ENCODE measurements around the gene ARPP21. TPM values are rescaled to one million over a fixed set of nuclear protein-coding genes. Genes with fewer than 3 reads are reported as not detected.

Gene ARPP21
- polyA plus RNA-seq, 1 experiment, result not detected

DNA sequence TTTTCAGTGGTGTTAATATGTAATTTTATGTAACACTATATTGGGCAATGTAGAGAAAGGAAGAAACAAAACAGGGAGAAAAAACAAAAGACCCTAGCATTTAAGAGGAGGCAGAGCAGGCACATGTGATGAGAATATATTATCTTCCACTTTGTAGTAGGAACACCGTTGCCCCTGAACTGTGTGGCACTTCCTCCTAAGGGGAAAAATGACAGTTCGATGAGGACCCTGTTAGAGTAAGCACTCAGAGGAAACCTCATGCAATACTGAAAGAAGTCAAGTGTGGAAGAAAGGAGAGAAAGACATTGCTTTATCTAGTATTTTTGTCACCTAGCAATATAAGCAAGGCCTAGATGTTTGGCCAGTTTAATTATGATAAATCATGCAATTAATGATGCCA, 32.2 kb downstream of the ARPP21 start:
- Histone ChIP-seq H3K27me3 (ENCODE audit: control insufficient read depth, insufficient read depth, low read length) (no peaks in the 10 kb centered on the region), H3K27ac (ENCODE audit: low read depth, low read length) (no peak overlapping the region), H3K9me3 (ENCODE audit: control insufficient read depth, insufficient read depth, low read length) (no peaks in the 10 kb centered on the region), H3K4me3 (ENCODE audit: low read depth, low read length) (no peak overlapping the region)
- TF ChIP-seq, protein P1, sequence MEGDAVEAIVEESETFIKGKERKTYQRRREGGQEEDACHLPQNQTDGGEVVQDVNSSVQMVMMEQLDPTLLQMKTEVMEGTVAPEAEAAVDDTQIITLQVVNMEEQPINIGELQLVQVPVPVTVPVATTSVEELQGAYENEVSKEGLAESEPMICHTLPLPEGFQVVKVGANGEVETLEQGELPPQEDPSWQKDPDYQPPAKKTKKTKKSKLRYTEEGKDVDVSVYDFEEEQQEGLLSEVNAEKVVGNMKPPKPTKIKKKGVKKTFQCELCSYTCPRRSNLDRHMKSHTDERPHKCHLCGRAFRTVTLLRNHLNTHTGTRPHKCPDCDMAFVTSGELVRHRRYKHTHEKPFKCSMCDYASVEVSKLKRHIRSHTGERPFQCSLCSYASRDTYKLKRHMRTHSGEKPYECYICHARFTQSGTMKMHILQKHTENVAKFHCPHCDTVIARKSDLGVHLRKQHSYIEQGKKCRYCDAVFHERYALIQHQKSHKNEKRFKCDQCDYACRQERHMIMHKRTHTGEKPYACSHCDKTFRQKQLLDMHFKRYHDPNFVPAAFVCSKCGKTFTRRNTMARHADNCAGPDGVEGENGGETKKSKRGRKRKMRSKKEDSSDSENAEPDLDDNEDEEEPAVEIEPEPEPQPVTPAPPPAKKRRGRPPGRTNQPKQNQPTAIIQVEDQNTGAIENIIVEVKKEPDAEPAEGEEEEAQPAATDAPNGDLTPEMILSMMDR (IDR thresholded peaks at IDR 0.05; ENCODE audit: low read depth, low read length), result no peak
- POLR2A ChIA-PET, result no interaction called here
- CTCF ChIA-PET, result no interaction called here
- DNase-seq (ENCODE audit: low read depth, low spot score), result no peak

DNA sequence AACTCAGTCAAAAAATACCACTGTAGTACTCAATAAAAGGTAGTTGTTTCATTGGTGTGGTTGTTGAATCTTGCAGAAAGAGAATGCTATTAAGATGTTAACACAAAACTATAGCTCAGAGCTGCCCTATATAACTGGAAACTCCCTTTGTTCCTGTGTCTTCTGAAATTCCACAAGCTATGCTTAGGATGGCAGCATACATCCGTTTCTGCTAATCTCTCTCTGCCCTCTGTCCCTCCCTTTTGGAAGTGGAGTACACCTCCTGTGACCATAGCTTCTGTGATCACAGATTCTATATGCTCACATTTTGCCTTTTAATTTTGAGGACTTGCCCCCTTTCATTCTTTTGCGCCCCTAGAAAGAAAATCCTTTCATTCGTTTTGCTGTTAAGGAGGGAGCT, 33.7 kb downstream of the ARPP21 start:
- POLR2A ChIA-PET, result no interaction called here
- Histone ChIP-seq H3K4me3 (ENCODE audit: low read depth, low read length) (no peak overlapping the region), H3K27ac (ENCODE audit: low read depth, low read length) (no peak overlapping the region), H3K27me3 (ENCODE audit: control insufficient read depth, insufficient read depth, low read length) (no peaks in the 10 kb centered on the region), H3K9me3 (ENCODE audit: control insufficient read depth, insufficient read depth, low read length) (no peaks in the 10 kb centered on the region)
- TF ChIP-seq, protein P1 (IDR thresholded peaks at IDR 0.05; ENCODE audit: low read depth, low read length), result no peak
- DNase-seq (ENCODE audit: low read depth, low spot score), result no peak
- CTCF ChIA-PET, result no interaction called here

DNA sequence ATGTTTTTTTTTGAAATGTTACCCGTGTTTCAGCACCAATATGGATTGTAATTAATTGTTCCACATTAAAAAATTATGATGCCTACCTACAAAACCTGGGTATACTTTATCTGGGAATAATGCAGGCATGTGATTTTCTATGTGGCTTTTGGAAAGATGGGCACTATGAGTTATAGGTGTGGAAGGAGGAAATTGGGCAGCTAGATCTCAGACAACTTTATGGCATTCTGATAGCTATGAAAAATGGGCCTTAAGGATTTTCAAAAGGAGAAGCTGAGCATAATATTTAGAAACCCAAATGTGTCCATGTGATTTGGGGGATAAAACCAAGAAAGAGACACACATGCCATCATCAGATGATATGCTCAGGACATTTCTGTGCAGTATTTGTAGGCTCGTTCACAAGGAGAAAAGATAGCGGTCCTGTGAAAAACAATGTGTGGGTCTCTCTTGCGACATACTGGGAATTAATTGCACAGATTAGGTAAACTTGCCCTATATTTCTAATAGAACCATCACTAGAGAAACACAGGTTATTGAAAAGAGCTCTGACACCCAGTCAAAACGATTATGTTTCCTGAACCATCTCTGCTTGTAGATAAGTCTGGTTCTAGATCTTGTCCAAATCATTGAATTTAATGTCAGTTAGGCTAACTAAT, 35.3 kb downstream of the ARPP21 start:
- ChIA-PET POLR2A (no interaction called here), CTCF (no interaction called here)
- no peak for DNase-seq (ENCODE audit: low read depth, low spot score)
- Histone ChIP-seq H3K27me3 (ENCODE audit: control insufficient read depth, insufficient read depth, low read length) (no peaks in the 10 kb centered on the region), H3K9me3 (ENCODE audit: control insufficient read depth, insufficient read depth, low read length) (no peaks in the 10 kb centered on the region), H3K27ac (ENCODE audit: low read depth, low read length) (no peak overlapping the region), H3K4me3 (ENCODE audit: low read depth, low read length) (no peak overlapping the region)
- TF ChIP-seq, protein P1 (IDR thresholded peaks at IDR 0.05; ENCODE audit: low read depth, low read length), result no peak

DNA sequence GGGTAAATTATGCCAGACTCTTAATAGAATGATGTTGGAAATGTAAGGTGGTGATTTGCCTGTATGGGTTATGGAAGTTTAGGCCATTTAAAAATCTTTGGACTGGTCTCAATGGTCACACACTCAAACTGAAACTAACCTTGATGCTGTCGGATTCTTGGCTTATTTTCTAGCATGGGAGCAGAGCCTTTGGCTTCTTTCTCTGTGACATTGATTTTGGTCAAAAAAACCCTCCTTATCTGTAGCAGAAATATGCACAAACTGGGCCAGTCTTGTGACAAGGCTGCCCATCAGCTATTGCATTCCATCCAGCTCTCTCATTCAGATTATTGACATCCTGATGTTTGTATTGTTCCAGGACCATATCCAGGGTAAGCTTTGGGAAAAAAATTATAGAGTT, 35.9 kb downstream of the ARPP21 start:
- no peaks in the 10 kb centered on the region for H3K9me3 ChIP-seq (ENCODE audit: control insufficient read depth, insufficient read depth, low read length)
- no peak overlapping the region for H3K27ac ChIP-seq (ENCODE audit: low read depth, low read length)
- H3K27me3 ChIP-seq (ENCODE audit: control insufficient read depth, insufficient read depth, low read length), result no peaks in the 10 kb centered on the region
- CTCF ChIA-PET, result no interaction called here
- DNase-seq (ENCODE audit: low read depth, low spot score), result no peak
- H3K4me3 ChIP-seq (ENCODE audit: low read depth, low read length), result no peak overlapping the region
- TF ChIP-seq, protein P1 (IDR thresholded peaks at IDR 0.05; ENCODE audit: low read depth, low read length), result no peak
- POLR2A ChIA-PET, result no interaction called here

DNA sequence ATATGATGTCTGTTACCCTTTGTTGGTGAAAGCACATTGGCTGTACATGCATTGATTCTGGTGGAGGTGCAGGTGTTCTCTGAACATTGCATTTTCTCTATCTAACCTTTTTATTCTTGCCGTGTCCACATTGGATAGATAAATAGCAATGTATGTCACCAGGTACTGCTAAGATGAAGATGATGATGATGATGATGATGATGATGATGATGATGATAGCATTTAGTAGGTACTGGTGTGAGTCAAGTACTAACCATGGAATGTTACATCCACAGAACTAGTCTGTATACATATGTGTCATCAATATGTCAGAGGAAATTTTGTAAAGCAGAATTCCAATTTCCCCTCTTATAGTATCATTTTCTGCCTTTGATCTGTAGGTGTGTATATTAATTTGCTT, 36.3 kb downstream of the ARPP21 start:
- H3K27ac ChIP-seq (ENCODE audit: low read depth, low read length), result no peak overlapping the region
- no peak overlapping the region for H3K4me3 ChIP-seq (ENCODE audit: low read depth, low read length)
- ChIA-PET CTCF (no interaction called here), POLR2A (no interaction called here)
- DNase-seq (ENCODE audit: low read depth, low spot score), result no peak
- H3K27me3 ChIP-seq (ENCODE audit: control insufficient read depth, insufficient read depth, low read length), result no peaks in the 10 kb centered on the region
- H3K9me3 ChIP-seq (ENCODE audit: control insufficient read depth, insufficient read depth, low read length), result no peaks in the 10 kb centered on the region
- TF ChIP-seq, protein P1 (IDR thresholded peaks at IDR 0.05; ENCODE audit: low read depth, low read length), result no peak
